Astrocyte (in vitro differentiated cells and primary cell): ENCODE data around the gene ALPK3.

ENCODE experiments used
- EZH2 ChIP-seq: IDR thresholded peaks from 2 replicates; pipeline ENCODE4 v1.6.1; 2012; ENCODE audit warnings: mild to moderate bottlenecking, low read length, inconsistent platforms; ENCODE audit not compliant: insufficient read depth
- TF ChIP-seq, protein P1 (sequence below): IDR thresholded peaks from 2 replicates; pipeline ENCODE4 v1.5.1; 2011; ENCODE audit warnings: low read depth, mild to moderate bottlenecking, inconsistent platforms, low read length, moderate library complexity; ENCODE audit not compliant: insufficient read depth

DNA sequence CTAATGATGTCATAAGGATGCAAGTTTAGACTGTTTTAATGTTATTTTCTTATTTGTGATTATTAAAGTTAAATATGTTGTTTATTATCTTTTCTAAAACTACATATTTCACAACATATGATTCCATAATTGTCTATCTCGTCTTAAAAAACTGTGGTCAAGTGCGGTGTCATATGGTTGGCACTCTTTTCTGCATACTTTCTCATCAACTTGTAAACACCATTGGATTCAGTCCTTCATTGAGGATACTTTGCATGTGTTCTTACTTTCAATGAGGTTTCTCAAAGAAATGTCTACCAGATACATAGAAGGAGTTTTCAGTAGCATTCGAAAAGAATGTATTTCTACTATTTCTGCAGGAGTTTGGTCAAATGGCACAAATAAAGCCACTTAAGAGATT is 22.0 kb upstream of the ALPK3 start:
- TF ChIP-seq, protein P1, sequence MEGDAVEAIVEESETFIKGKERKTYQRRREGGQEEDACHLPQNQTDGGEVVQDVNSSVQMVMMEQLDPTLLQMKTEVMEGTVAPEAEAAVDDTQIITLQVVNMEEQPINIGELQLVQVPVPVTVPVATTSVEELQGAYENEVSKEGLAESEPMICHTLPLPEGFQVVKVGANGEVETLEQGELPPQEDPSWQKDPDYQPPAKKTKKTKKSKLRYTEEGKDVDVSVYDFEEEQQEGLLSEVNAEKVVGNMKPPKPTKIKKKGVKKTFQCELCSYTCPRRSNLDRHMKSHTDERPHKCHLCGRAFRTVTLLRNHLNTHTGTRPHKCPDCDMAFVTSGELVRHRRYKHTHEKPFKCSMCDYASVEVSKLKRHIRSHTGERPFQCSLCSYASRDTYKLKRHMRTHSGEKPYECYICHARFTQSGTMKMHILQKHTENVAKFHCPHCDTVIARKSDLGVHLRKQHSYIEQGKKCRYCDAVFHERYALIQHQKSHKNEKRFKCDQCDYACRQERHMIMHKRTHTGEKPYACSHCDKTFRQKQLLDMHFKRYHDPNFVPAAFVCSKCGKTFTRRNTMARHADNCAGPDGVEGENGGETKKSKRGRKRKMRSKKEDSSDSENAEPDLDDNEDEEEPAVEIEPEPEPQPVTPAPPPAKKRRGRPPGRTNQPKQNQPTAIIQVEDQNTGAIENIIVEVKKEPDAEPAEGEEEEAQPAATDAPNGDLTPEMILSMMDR, result no peak
- no peak for TF ChIP-seq EZH2
